Tibial artery (tissue), 4 donors: ENCODE results near the gene AHRR.

Source experiments
- DNase-seq, 2 donors: peaks; one replicate each; pipeline ENCODE4 v3.0.0-alpha.2; 2019
- H3K27ac ChIP-seq, 2 donors: fragments of 200-600 bp; sonication (generic) in 1 of 2; 1 replicate in 1 of 2; 2 replicates in 1 of 2; pipeline ENCODE4 v1.5.1; 2018 to 2019; ENCODE audit warnings: mild to moderate bottlenecking in 1 of 2
- H3K27me3 ChIP-seq, 2 donors: fragments of 200-600 bp; sonication (generic) in 1 of 2; one replicate each; pipeline versions ENCODE4 v1.5.1 to v1.6.0; 2016 to 2019
- H3K36me3 ChIP-seq, 3 donors: fragments of 200-600 bp; sonication (generic) in 2 of 3; one replicate each; pipeline ENCODE4 v1.5.1; 2016 to 2019; ENCODE audit warnings: mild to moderate bottlenecking in 2 of 3
- H3K4me1 ChIP-seq, 4 donors: fragments of 200-600 bp; sonication (generic) in 2 of 4; 1 replicate in 3 of 4; 2 replicates in 1 of 4; pipeline ENCODE4 v1.5.1; 2016 to 2019
- H3K4me3 ChIP-seq, 2 donors: fragments of 200-600 bp; sonication (generic) in 1 of 2; 1 replicate in 1 of 2; 2 replicates in 1 of 2; pipeline ENCODE4 v1.5.1; 2018 to 2019; ENCODE audit warnings: mild to moderate bottlenecking in 2 of 2
- H3K9me3 ChIP-seq, 3 donors: fragments of 200-600 bp; sonication (generic) in 1 of 3; one replicate each; pipeline ENCODE4 v1.5.1; 2016 to 2019
- CTCF ChIP-seq, 2 experiments: fragments of 200-600 bp in 1 of 2; fragments of 450-650 bp in 1 of 2; IDR thresholded peaks; one replicate each; pipeline ENCODE4 v1.5.1; 2017 to 2019; ENCODE audit warnings: antibody characterized with exemption in 2 of 2, mild to moderate bottlenecking in 1 of 2, moderate library complexity in 1 of 2
- intact Hi-C: fragments of 100-400 bp; cut with DNase I; formaldehyde crosslinking; loops from one replicate; pipeline ENCODE4 v1.15.0; 2023; ENCODE audit warnings: low total_unique reads

AHRR gene

GRCh38 chr5:435961-436640 is 114.6 kb downstream of the AHRR start:
- intact Hi-C loops = no loop called here
- TF ChIP-seq CTCF (IDR thresholded peaks at IDR 0.05) = no peak
- H3K27ac ChIP-seq = no peak overlapping the region
- H3K27me3 ChIP-seq = peaks cover 0 to 59% of the 10 kb centered on the region in 2 donors
- DNase-seq = peak; percentile 13 to 53
- no peaks in the 10 kb centered on the region for H3K4me1 ChIP-seq
- no peak overlapping the region for H3K4me3 ChIP-seq
- no peaks in the 10 kb centered on the region for H3K36me3 ChIP-seq
- no peaks in the 10 kb centered on the region for H3K9me3 ChIP-seq

- intact Hi-C loops = no loop called here
- no peaks in the 10 kb centered on the region for H3K9me3 ChIP-seq
- peak; percentile 9 to 41 for DNase-seq
- TF ChIP-seq CTCF (IDR thresholded peaks at IDR 0.05) = no peak
- H3K4me3 ChIP-seq = no peak overlapping the region
- no peaks in the 10 kb centered on the region for H3K36me3 ChIP-seq
- peaks cover 0 to 54% of the 10 kb centered on the region in 2 donors for H3K27me3 ChIP-seq
- H3K4me1 ChIP-seq = no peaks in the 10 kb centered on the region
- H3K27ac ChIP-seq = no peak overlapping the region
Measured at GRCh38 chr5:436641-436975, 115.1 kb downstream of the AHRR start.

- Histone ChIP-seq H3K27ac (no peak overlapping the region), H3K4me3 (no peak overlapping the region), H3K4me1 (peaks cover 0 to 6% (median 5%) of the 10 kb centered on the region in 4 donors), H3K27me3 (peaks cover 0 to 52% of the 10 kb centered on the region in 2 donors), H3K9me3 (no peaks in the 10 kb centered on the region), H3K36me3 (no peaks in the 10 kb centered on the region)
- peak; percentile 12 to 43 for DNase-seq
- no peak for TF ChIP-seq CTCF (IDR thresholded peaks at IDR 0.05)
- intact Hi-C loops = no loop called here
Measured at GRCh38 chr5:437281-437771, 115.8 kb downstream of the AHRR start.

GRCh38 chr5:438481-438981 is 117.0 kb downstream of the AHRR start:
- intact Hi-C loops = no loop called here
- TF ChIP-seq CTCF (IDR thresholded peaks at IDR 0.05) = no peak

GRCh38 chr5:439181-439580 is 117.7 kb downstream of the AHRR start:
- Histone ChIP-seq H3K9me3 (no peaks in the 10 kb centered on the region), H3K27me3 (peaks cover 0 to 34% of the 10 kb centered on the region in 2 donors), H3K36me3 (no peaks in the 10 kb centered on the region), H3K4me3 (no peak overlapping the region), H3K27ac (no peak overlapping the region), H3K4me1 (peaks cover 0 to 18% (median 13%) of the 10 kb centered on the region in 4 donors)
- peak; percentile 12 to 27 for DNase-seq
- TF ChIP-seq CTCF (IDR thresholded peaks at IDR 0.05) = no peak
- intact Hi-C loops = no loop called here

More at GRCh38 chr5:438481-438981, 117.0 kb downstream of the AHRR start:
- Histone ChIP-seq H3K27me3 (peaks cover 0 to 40% of the 10 kb centered on the region in 2 donors), H3K4me1 (peaks cover 0 to 11% (median 8%) of the 10 kb centered on the region in 4 donors), H3K9me3 (no peaks in the 10 kb centered on the region), H3K27ac (no peak overlapping the region), H3K36me3 (no peaks in the 10 kb centered on the region), H3K4me3 (no peak overlapping the region)
- peak; percentile 6 to 60 for DNase-seq
